ENCODE results near the gene AGRN.

AGRN gene

GRCh38 chr1:1082776-1083415, 63.0 kb downstream of the AGRN start:
- H2BK120ac ChIP-seq (ENCODE audit: low read depth, low read length) = no peak overlapping the region
- no peak overlapping the region for H3K9ac ChIP-seq (ENCODE audit: low read depth, low read length, poor library complexity)
- WGBS, 2 donors (ENCODE audit: extremely low coverage in 2 of 2, insufficient read length in 2 of 2, insufficient replicate concordance in 1 of 2) = no CpG with 5 or more reads among the region's 40 CpGs
- no peak overlapping the region for H2BK15ac ChIP-seq (ENCODE audit: low read length)
- DNase-seq (ENCODE audit: low spot score) = no peak
- no peak overlapping the region for H3K4ac ChIP-seq (ENCODE audit: low read length)
- no peak overlapping the region for H3K27ac ChIP-seq (replicated peaks; ENCODE audit: low read length)
- H3K18ac ChIP-seq (ENCODE audit: low read length) = no peak overlapping the region
- no peak overlapping the region for H3K4me2 ChIP-seq (ENCODE audit: insufficient read depth, low read length, poor library complexity, severe bottlenecking)
- H4K8ac ChIP-seq (ENCODE audit: low read depth, low read length) = no peak overlapping the region
- H2AK5ac ChIP-seq (ENCODE audit: low read depth, low read length) = no peak overlapping the region
- peaks cover 2 to 4% of the 10 kb centered on the region in 2 donors for H3K36me3 ChIP-seq (replicated peaks in 1 of 2; ENCODE audit: control insufficient read depth in 2 of 2, insufficient read depth in 2 of 2, low read length in 2 of 2)
- no peak overlapping the region for H3K4me3 ChIP-seq (ENCODE audit: low read length in 2 of 2)
- peaks cover 0 to 3% (median 0%) of the 10 kb centered on the region in 3 experiments for H3K27me3 ChIP-seq (ENCODE audit: control insufficient read depth in 3 of 3, insufficient read depth in 3 of 3, low read depth in 1 of 3, low read length in 3 of 3)
- no peak overlapping the region for H2BK12ac ChIP-seq (ENCODE audit: low read length)
- H2AFZ ChIP-seq (ENCODE audit: low read length) = no peak overlapping the region
- H2BK5ac ChIP-seq (ENCODE audit: low read length) = no peak overlapping the region
- H3K79me1 ChIP-seq (ENCODE audit: low read depth, low read length) = peaks cover 6% of the 10 kb centered on the region
- H3K4me1 ChIP-seq (ENCODE audit: control insufficient read depth in 2 of 2, insufficient read depth in 1 of 2, low read depth in 1 of 2, low read length in 2 of 2) = peaks cover 7 to 11% of the 10 kb centered on the region in 2 donors
- H3K9me3 ChIP-seq (replicated peaks in 1 of 2; ENCODE audit: control insufficient read depth in 2 of 2, insufficient read depth in 1 of 2, low read depth in 1 of 2, low read length in 2 of 2) = no peaks in the 10 kb centered on the region
- H3K23ac ChIP-seq (ENCODE audit: low read depth, low read length, poor library complexity) = no peak overlapping the region
- no peak overlapping the region for H3K14ac ChIP-seq (ENCODE audit: low read length)
- no peak overlapping the region for H4K91ac ChIP-seq (ENCODE audit: low read depth, low read length, poor library complexity)

GRCh38 chr1:1083416-1084371, 63.8 kb downstream of the AGRN start:
- H2BK15ac ChIP-seq (ENCODE audit: low read length) = no peak overlapping the region
- no peak overlapping the region for H3K27ac ChIP-seq (replicated peaks; ENCODE audit: low read length)
- no peak overlapping the region for H3K4ac ChIP-seq (ENCODE audit: low read length)
- H2AK5ac ChIP-seq (ENCODE audit: low read depth, low read length) = no peak overlapping the region
- no peak overlapping the region for H2BK120ac ChIP-seq (ENCODE audit: low read depth, low read length)
- H2AFZ ChIP-seq (ENCODE audit: low read length) = no peak overlapping the region
- H3K4me2 ChIP-seq (ENCODE audit: insufficient read depth, low read length, poor library complexity, severe bottlenecking) = no peak overlapping the region
- H3K23ac ChIP-seq (ENCODE audit: low read depth, low read length, poor library complexity) = no peak overlapping the region
- H2BK5ac ChIP-seq (ENCODE audit: low read length) = peak overlapping the region; percentile 53
- H2BK12ac ChIP-seq (ENCODE audit: low read length) = no peak overlapping the region
- peaks cover 0 to 3% (median 0%) of the 10 kb centered on the region in 3 experiments for H3K27me3 ChIP-seq (ENCODE audit: control insufficient read depth in 3 of 3, insufficient read depth in 3 of 3, low read depth in 1 of 3, low read length in 3 of 3)
- peaks cover 7 to 11% of the 10 kb centered on the region in 2 donors for H3K4me1 ChIP-seq (ENCODE audit: control insufficient read depth in 2 of 2, insufficient read depth in 1 of 2, low read depth in 1 of 2, low read length in 2 of 2)
- H4K91ac ChIP-seq (ENCODE audit: low read depth, low read length, poor library complexity) = no peak overlapping the region
- peaks cover 7% of the 10 kb centered on the region for H3K79me1 ChIP-seq (ENCODE audit: low read depth, low read length)
- no peak overlapping the region for H3K9ac ChIP-seq (ENCODE audit: low read depth, low read length, poor library complexity)
- H3K14ac ChIP-seq (ENCODE audit: low read length) = no peak overlapping the region
- no peak for DNase-seq (ENCODE audit: low spot score)
- no peak overlapping the region for H4K8ac ChIP-seq (ENCODE audit: low read depth, low read length)
- H3K4me3 ChIP-seq (ENCODE audit: low read length in 2 of 2) = no peak overlapping the region
- H3K18ac ChIP-seq (ENCODE audit: low read length) = no peak overlapping the region
- H3K9me3 ChIP-seq (replicated peaks in 1 of 2; ENCODE audit: control insufficient read depth in 2 of 2, insufficient read depth in 1 of 2, low read depth in 1 of 2, low read length in 2 of 2) = no peaks in the 10 kb centered on the region
- H3K36me3 ChIP-seq (replicated peaks in 1 of 2; ENCODE audit: control insufficient read depth in 2 of 2, insufficient read depth in 2 of 2, low read length in 2 of 2) = peaks cover 2 to 4% of the 10 kb centered on the region in 2 donors
- no CpG with 5 or more reads among the region's 43 CpGs for WGBS, 2 donors (ENCODE audit: extremely low coverage in 2 of 2, insufficient read length in 2 of 2, insufficient replicate concordance in 1 of 2)

- Histone ChIP-seq H3K4ac (ENCODE audit: low read length) (no peak overlapping the region), H2BK15ac (ENCODE audit: low read length) (no peak overlapping the region), H2AFZ (ENCODE audit: low read length) (no peak overlapping the region), H3K27ac (replicated peaks; ENCODE audit: low read length) (no peak overlapping the region), H3K18ac (ENCODE audit: low read length) (no peak overlapping the region), H3K14ac (ENCODE audit: low read length) (no peak overlapping the region), H3K36me3 (replicated peaks in 1 of 2; ENCODE audit: control insufficient read depth in 2 of 2, insufficient read depth in 2 of 2, low read length in 2 of 2) (peaks cover 2 to 4% of the 10 kb centered on the region in 2 donors), H2BK5ac (ENCODE audit: low read length) (peak overlapping the region; percentile 53), H3K4me1 (ENCODE audit: control insufficient read depth in 2 of 2, insufficient read depth in 1 of 2, low read depth in 1 of 2, low read length in 2 of 2) (peaks cover 4 to 8% of the 10 kb centered on the region in 2 donors), H4K91ac (ENCODE audit: low read depth, low read length, poor library complexity) (no peak overlapping the region), H3K4me3 (ENCODE audit: low read length in 2 of 2) (no peak overlapping the region), H3K9ac (ENCODE audit: low read depth, low read length, poor library complexity) (peak overlapping the region; percentile 21), H4K8ac (ENCODE audit: low read depth, low read length) (no peak overlapping the region), H2BK120ac (ENCODE audit: low read depth, low read length) (no peak overlapping the region), H2BK12ac (ENCODE audit: low read length) (no peak overlapping the region), H2AK5ac (ENCODE audit: low read depth, low read length) (no peak overlapping the region), H3K23ac (ENCODE audit: low read depth, low read length, poor library complexity) (no peak overlapping the region), H3K9me3 (replicated peaks in 1 of 2; ENCODE audit: control insufficient read depth in 2 of 2, insufficient read depth in 1 of 2, low read depth in 1 of 2, low read length in 2 of 2) (no peaks in the 10 kb centered on the region), H3K79me1 (ENCODE audit: low read depth, low read length) (peaks cover 7% of the 10 kb centered on the region), H3K4me2 (ENCODE audit: insufficient read depth, low read length, poor library complexity, severe bottlenecking) (no peak overlapping the region), H3K27me3 (ENCODE audit: control insufficient read depth in 3 of 3, insufficient read depth in 3 of 3, low read depth in 1 of 3, low read length in 3 of 3) (no peaks in the 10 kb centered on the region)
- WGBS, 2 donors (ENCODE audit: extremely low coverage in 2 of 2, insufficient read length in 2 of 2, insufficient replicate concordance in 1 of 2) = no CpG with 5 or more reads among the region's 38 CpGs
- DNase-seq (ENCODE audit: low spot score) = no peak
These were observed 64.7 kb downstream of the AGRN start for GRCh38 chr1:1084372-1085170.

Measured in neuronal stem cell (in vitro differentiated cells).